Stimulated activated CD4-positive, alpha-beta T cell treated with anti-CD3 and anti-CD28 coated beads, TNF-alpha, amount 100 ng/mL, for 4 hours (primary cell): ENCODE measurements around the gene ELMO2.

ENCODE experiments used
- DNase-seq, 3 experiments: peaks; one replicate each; pipeline ENCODE4 v3.0.0-alpha.2; 2020; ENCODE audit warnings: low read depth in 3 of 3

ELMO2 gene

DNA sequence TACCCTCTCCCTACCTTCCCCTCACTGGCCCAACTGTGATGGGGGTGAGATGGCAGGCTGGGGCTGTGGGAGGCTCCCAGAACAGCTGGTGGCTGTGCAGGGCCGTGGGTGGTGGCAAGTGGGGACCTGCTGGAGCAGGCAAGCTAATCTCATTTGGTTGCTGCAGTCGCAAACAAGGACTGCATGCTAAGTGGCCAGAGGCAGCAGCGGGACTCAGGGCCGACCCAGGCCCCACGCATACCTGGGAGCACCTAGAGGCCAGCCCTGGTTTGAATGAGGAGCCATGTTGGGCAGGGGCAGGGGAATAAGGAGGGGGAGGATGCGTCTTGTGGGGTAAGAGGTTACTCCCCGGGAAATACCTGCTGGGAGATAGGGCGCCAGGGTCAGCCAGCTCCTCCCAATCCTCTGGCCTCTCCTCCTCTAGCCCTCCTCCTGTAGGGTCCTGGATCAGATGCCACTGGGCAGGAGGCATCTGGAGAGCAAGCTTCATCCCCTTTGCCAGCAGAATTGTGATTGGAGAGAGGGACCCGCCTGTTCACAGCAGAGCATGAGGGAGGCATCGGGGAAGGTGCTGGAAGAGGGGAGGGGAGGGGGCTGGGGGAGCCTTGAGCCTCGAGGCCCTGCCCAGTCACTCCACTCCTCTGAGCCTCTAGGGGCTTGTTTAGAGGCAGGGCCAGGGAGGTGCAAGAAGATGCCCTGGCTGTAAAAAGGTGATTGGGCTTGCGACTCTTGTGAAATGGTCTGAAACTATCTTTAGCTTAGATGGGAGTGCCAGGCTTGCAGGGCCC is 73.8 kb downstream of the ELMO2 start:
- no peak for DNase-seq

DNA sequence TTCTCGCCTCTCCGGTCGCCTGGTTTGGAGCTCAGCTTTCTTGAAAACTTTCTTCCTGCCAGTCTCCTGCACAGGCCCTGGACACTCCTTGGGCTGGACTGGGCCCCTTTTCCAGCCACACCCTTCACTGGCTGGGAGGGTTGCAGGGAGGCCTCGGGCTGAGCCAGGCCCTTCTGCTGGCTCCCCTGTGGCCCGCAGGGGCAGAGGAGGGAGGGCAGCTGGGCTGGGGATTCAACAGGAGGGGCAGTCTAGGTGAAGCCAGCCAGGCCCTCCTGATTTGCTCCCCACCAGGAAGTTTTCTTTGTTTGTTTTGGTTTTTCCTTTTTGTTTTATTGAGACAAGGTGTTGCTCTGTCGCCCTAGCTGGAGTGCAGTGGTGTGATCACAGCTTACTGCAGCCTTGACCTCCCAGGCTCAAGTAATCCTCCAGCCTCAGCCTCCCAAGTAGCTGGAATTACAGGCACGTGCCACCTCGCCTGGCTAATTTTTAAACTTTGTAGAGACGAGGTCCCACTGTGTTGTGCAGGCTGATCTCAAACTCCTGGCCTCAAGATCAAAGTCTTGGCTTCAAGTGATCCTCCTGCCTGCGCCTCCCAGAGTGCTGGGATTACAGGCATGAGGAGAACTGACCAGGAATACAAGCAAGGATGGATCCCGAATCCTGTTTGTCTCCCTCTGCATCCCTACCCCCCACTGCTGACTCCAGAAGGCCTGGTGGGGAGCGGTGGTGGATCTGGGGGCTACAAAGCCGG is 74.6 kb downstream of the ELMO2 start:
- no peak for DNase-seq

DNA sequence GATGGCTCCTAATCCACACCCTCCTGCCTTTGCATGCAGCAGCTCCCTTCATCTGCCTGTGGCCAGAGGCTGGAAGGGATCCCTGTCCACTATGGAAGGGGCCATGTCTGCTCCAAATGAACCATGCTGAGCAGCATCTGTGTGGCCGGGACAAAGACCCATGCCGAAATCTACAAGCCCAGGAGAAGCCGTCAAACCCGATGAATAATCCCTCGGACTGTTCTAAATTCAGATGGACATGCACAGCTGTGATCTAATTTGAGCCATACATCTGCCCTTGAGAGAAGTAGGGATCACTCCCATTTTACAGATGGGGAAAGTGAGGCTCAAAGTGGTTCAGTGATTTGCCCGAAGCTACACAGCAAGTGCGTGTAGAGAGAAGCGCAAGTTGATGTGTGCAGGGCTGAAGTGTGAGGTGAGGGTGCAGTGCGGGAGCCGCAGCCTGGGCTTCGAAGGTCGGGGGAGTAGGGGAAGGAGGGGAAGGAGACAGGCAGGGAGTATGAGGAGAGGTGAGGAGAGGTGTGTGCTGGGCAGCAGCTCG is 75.5 kb downstream of the ELMO2 start:
- DNase-seq = no peak

DNA sequence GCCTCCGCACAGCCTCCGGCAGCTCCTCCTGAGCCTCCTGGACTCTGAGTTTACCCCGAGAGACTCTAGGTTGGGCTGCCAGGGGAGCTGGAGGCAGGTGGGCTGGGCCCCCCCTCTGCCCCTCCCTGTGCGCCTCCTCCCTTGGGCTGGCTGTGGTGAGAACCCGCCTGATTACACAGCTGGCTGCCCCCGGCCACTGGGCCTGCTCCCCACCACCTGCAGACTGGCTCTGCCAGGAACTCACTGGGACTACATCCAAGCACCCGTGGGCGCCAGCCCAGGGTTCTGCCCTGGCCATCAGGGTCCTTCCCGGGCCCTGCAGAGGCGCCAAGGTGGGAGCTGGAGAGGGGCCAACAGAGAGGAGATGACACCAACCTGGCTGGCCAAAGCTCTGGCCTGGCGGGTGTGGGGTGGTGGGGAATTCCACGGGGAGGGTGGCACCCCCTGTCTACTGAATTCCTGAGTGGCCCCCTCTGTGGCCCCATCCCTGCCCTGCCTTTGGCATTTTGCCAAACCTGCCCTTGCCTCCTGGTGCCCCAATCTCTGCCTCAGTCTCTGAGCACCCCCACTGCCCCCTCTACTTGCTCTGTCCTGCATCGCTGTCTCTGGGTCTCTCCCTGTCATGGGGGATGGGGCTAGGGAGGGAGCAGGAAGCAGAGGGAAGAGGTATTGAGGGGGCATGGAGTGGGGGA is 76.2 kb downstream of the ELMO2 start:
- DNase-seq = no peak

DNA sequence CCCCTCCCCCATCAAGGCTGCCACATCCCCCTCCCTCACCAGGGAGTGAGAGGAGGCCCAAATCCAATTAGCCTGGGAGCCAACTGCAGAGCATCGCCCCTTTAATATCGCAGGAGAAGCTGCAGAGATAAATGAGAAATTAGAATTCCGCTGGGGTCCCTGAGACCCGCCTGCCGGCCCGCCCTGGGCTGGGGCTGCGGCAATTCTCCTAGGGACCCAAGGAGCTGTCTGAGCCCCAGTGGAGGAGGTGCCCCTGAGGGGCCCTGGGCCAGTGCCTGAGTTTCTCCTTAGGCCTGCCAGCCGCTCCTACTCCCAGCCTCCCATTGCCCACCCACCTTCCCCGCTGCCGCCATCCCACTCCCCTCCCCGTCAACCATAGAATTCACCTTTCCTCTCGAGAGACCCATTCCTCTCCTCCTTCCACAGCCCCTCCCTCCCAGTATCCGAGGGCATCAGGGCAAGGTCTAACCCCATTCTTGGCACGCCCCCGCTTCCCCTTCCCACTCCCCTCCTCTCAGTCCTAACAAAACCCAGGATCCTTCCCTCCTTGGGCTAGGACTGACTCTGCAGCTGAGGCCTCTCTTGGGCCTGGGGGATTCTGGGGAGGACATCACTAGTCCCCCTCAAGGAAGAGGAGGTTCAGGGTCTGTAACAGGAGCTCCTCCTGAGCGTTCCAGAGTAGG is 78.1 kb downstream of the ELMO2 start:
- no peak for DNase-seq

DNA sequence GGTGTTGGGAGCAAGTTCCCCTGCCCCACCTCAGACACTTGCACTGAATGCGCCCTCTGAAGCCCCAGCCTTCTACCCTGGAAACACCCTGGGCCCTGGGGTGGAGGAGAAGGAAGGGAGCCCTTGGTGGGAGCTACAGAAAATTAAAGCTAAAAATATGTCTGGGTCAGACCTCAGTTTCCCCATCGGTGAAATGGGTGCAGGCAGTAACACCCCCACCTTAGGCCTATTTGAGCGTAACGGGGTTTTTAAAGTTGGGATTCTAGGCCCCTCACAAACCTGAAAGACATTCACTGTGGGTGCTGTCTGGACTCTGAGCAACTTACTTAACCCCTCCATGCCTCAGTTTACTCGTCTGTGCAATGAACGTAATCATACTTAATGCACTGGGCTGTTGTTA is 78.9 kb downstream of the ELMO2 start:
- DNase-seq = no peak

DNA sequence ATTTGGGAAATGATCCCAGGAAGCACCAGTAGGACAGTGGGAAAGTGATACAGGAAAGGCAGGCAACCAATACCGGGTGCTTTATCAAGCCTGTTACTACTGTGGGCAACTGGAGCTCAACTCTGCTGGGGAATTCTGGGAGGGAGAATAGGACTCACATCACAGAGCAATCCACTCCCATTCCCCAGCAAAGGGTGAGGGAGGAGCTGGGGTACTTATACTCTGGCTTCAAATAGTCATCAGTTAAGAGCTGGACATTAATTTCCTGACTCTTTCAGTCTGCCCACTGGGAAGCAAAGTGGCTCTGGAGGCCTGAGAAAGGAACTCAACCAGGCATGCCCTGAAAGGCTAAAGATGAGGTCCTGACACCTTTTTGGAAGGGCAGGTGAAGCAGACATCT is 80.6 kb downstream of the ELMO2 start:
- no peak for DNase-seq

DNA sequence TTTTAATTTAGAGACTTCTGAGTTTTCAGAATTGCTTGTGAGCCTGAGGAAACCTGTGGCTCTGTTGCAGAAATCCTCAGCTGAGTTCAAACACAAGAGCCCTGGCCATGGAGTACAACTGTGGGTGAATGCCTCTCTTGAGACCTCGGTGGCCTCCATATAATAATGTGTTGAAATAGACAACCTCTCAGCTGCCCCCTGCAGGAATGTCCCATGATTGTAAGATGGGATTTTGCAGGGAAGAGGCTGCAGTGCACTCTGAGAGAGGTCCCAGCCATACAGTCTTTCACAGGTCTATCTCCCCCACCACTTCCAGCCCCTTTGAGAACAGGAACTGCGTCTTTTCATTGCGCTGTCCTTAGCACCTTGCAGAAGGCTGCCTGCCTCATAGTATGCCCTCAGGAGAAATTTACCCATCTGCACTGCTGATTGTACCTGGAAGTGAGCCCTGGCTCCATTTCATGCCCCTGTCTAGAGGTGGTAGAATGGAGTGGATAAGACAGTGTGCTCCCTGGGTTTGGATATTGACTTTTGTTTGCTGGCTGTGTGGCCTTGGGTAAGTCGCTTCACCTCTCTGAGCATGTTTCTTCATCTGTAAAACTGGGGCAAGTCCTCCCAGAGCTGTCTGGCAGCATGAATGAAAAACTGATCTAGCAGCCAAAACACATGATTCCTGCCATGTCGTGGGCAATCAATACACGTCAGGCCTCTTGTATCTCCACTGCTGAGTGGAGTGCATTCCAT is 81.3 kb downstream of the ELMO2 start:
- DNase-seq = no peak

DNA sequence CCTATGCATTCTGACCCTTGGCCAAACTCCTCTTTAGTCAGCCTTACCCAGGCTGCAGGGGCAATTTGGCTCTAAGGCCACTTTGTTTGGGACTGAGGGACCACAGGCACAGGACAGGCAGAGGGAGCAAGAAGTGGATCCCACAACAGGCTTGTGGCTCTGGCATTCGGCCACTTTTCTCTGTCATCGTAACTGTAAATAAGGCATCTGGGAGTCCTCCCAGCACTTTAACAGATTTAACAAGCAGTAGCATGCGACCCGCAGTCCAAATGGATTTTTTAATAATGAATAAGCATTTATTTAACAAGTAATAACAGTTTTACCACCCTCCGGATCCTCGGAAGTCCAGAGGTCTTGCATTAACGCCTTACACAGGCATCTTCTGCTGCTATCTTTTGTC is 82.0 kb downstream of the ELMO2 start:
- no peak for DNase-seq

DNA sequence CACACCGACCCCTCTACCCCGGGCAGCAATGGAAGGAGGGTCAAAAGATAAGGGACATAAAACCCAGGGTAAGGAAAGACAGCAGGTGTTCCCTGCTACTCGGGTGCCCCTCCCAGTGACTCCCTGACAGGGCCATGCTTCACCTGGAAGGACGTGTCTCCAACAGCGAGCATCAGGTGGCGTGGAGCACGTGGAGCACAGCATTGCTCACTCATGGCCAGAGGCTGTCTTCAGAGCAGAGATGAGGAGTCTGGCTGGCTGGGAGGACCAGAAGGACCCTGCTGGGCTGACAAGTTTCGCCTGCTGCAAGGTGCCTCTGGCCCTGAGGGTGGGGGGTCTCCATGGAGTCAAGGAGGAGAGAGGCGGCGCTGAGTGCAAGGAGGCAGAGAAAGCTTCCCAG is 82.9 kb downstream of the ELMO2 start:
- no peak for DNase-seq

DNA sequence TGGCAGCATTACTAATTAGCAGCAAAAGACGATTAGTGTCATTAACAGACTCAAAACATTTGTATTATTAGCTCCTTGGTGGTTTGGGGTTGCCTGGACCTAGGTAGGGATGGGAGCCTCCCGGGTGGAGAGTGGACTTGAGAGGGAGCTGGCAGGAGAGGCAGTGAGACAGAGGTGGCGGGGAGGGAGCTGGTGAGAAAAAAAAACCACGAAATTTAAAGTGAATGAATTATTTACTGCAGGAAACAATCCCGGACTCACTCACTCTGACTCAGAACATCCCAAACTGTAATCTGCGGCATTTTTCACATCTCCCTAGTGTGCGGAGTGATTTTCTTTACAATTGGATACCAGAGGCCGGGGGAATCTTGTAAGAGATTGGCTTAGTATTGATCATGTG is 83.8 kb downstream of the ELMO2 start:
- no peak for DNase-seq

DNA sequence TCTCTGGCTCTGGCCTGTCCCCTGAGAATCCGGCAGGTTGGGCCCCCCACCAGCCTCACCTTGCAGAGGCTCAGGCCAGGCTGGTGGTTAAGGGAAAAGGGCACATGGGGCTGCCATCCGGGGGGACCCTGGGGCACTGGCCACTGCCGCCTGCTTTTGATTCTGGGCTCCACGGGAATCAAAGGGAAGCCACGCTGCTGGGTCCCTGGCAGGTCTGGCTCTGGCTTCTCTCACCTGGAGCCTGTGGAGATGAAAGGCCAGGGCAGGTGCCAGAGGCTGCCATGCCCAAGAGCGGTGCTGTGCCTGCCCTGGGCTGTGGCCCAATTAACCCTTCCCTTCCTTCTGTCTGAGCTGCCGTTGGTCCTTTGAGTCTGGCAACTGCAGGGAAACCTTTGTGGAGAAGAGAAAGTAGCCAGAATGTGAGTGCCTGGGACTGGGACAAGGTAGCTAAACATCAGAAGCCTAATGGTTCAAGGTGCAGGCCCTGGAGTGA is 88.7 kb downstream of the ELMO2 start:
- DNase-seq = no peak

DNA sequence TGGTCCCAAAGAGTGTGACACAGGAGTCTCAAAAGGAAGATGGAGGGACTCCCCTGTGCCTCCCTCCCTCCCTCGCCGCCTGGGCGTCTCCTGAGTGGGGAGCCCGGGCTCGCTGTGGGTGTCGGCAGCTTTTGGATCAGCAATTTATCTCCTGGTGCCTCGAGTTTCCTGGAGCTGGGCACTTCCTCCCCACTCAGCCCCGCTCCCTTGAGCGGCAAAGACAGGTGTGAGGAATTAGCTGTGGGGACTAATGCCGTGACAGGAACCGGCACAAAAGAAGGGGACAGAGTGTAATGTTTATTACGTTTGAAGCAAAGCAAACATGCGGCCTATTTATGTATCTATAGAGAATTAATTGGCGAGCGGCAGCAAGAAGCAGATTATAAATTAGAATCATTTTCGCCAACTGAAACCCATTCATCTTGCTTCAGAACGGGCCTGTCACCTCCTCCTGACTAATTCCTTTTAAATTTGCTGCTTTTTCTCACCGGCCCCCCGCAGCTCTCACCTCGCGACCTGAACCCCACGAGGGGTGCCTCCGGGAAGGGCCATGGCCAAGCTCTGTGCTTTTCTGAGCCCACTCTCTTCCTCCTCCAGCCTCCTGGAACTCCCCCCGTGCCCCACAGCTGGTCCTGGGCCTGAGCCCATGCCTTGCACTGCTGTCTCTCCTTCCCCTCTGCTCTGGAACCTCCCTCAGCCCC is 89.3 kb downstream of the ELMO2 start:
- DNase-seq = no peak
